Measurements from ENCODE around the gene TEX36. TPM values are rescaled to one million over a fixed set of nuclear protein-coding genes. Genes with fewer than 3 reads are reported as not detected.

Gene TEX36
- total RNA-seq, 1 experiment from 2014 or later, result not detected

DNA sequence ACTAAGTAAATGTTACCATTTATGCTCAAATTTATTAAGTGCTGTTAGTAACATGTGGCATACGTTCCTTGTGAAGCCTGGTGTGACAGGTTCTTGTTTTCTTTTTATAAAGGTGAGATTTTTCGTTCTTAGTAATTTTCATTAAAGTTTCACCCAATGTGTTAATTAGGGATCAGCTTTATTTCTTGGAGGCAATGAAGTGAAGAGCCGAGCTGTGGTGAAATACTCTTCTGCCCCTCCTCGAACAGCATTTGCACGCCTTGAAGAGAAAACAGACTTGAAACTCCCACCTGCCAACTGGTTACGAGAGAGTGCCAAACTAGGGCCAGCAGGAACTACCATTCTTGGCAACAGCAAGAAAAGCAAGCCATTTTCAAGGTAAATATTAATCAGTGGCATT is 38.1 kb upstream of the TEX36 start:
- Histone ChIP-seq H3K23me2 (ENCODE audit: insufficient read length, low read depth, low read length, poor library complexity, severe bottlenecking) (peaks cover 9% of the 10 kb centered on the region), H2AK5ac (ENCODE audit: insufficient read length, low read length) (no peak overlapping the region), H3K18ac (ENCODE audit: insufficient read length, low read depth, low read length) (no peak overlapping the region), H3K79me2 (ENCODE audit: insufficient read depth, low read length) (peaks cover 6% of the 10 kb centered on the region; the same call in 1 of the 2 replicates), H3K27ac (ENCODE audit: insufficient read length, low read depth, low read length) (no peak overlapping the region), H2BK12ac (ENCODE audit: insufficient read length, low read depth, low read length) (no peak overlapping the region), H2AFZ (ENCODE audit: low read length) (no peak overlapping the region), H4K20me1 (ENCODE audit: control insufficient read depth, insufficient read depth, insufficient read length) (no peaks in the 10 kb centered on the region), H3K27me3 (ENCODE audit: insufficient read depth, low read length) (no peaks in the 10 kb centered on the region), H3K14ac (ENCODE audit: insufficient read depth, low read length) (no peak overlapping the region), H3K4me2 (ENCODE audit: insufficient read depth, insufficient read length, low read length) (no peak overlapping the region), H2BK5ac (ENCODE audit: insufficient read length, low read length) (no peak overlapping the region), H3K56ac (ENCODE audit: insufficient read length, low read depth, low read length) (no peak overlapping the region), H3K4ac (ENCODE audit: low read depth, low read length) (no peak overlapping the region), H3T11ph (ENCODE audit: low read length) (no peak overlapping the region), H4K8ac (replicated peaks; ENCODE audit: insufficient read length, low read depth, low read length) (no peak overlapping the region), H4K91ac (ENCODE audit: insufficient read length, low read depth, low read length) (no peak overlapping the region), H3K9ac (ENCODE audit: extremely low read depth, insufficient read length, low read length) (peak overlapping the region; percentile 33), H2BK15ac (ENCODE audit: low read depth, low read length) (no peak overlapping the region), H4K5ac (ENCODE audit: insufficient read length, low read depth, low read length) (no peak overlapping the region), H2BK20ac (ENCODE audit: low read depth, low read length, poor library complexity, severe bottlenecking) (no peak overlapping the region), H3K79me1 (ENCODE audit: insufficient read depth, low read depth, low read length, poor library complexity, severe bottlenecking) (no peaks in the 10 kb centered on the region), H3K4me1 (ENCODE audit: insufficient read depth, low read length) (no peaks in the 10 kb centered on the region), H3K23ac (ENCODE audit: insufficient read length, low read depth, low read length) (no peak overlapping the region), H2BK120ac (ENCODE audit: low read depth, low read length, poor library complexity, severe bottlenecking) (no peak overlapping the region), H3K9me3 (ENCODE audit: control insufficient read depth, low read depth, low read length) (no peaks in the 10 kb centered on the region)
- H3K4me3 Mint-ChIP-seq, result peak overlapping the region; percentile 87 to 96
- WGBS (ENCODE audit: extremely low coverage, insufficient read length, low lambda C conversion rate), result no CpG with 5 or more reads among the region's 6 CpGs
- peaks cover 24 to 54% (median 48%) of the 10 kb centered on the region in 3 experiments for H3K36me3 Mint-ChIP-seq (ENCODE audit: insufficient read depth in 1 of 3, low read depth in 3 of 3)
- no peak overlapping the region for H3K27ac Mint-ChIP-seq
- H3K9me3 Mint-ChIP-seq, result peaks cover 5 to 13% of the 10 kb centered on the region in 2 experiments
- H3K27me3 Mint-ChIP-seq (ENCODE audit: low read depth), result peaks cover 4% of the 10 kb centered on the region
- no peak for DNase-seq
- peaks cover 7 to 10% of the 10 kb centered on the region in 2 experiments for H3K4me1 Mint-ChIP-seq
- TF ChIP-seq, protein P1, sequence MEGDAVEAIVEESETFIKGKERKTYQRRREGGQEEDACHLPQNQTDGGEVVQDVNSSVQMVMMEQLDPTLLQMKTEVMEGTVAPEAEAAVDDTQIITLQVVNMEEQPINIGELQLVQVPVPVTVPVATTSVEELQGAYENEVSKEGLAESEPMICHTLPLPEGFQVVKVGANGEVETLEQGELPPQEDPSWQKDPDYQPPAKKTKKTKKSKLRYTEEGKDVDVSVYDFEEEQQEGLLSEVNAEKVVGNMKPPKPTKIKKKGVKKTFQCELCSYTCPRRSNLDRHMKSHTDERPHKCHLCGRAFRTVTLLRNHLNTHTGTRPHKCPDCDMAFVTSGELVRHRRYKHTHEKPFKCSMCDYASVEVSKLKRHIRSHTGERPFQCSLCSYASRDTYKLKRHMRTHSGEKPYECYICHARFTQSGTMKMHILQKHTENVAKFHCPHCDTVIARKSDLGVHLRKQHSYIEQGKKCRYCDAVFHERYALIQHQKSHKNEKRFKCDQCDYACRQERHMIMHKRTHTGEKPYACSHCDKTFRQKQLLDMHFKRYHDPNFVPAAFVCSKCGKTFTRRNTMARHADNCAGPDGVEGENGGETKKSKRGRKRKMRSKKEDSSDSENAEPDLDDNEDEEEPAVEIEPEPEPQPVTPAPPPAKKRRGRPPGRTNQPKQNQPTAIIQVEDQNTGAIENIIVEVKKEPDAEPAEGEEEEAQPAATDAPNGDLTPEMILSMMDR (conservative IDR thresholded peaks at IDR 0.05), result no peak
